K562 (cell line): ENCODE measurements around the gene ESCO1. TPM values are rescaled to one million over a fixed set of nuclear protein-coding genes. Genes with fewer than 3 reads are reported as not detected.

Experiments used
- ATAC-seq: fragments of 200-7000 bp; cut with Tn5 transposase; 3 replicates; pipeline ENCODE4 v1.9.1; 2020; ENCODE audit warnings: moderate library complexity
- BruUV-seq: library from RNA; stranded (reverse); fragments of 400-500 nt; replicated peaks from 2 replicates; lab custom pipeline; 2021; lab: Mats Ljungman, UMichigan
- CTCF ChIA-PET: fragments of 300-600 bp; formaldehyde crosslinking; extraction: SDS; loops from one replicate; lab custom pipeline; 2021; ENCODE audit warnings: low intra/inter-chr PET ratio; lab: Yijun Ruan, JAX
- POLR2A ChIA-PET: fragments of 300-600, 350-650 bp; sonication (Branson Sonifier 250); formaldehyde crosslinking; extraction: SDS; loops from one replicate; lab custom pipeline; 2021; ENCODE audit warnings: antibody characterized with exemption, inconsistent platforms; lab: Yijun Ruan, JAX
- DNase-seq, 4 experiments: peaks; one replicate each; pipeline versions ENCODE4 v3.0.0 to v3.0.0-alpha.2; 2011 to 2018; ENCODE audit warnings: low spot score in 3 of 4, mixed read lengths in 3 of 4; ENCODE audit errors: extremely low read depth in 1 of 4
- FAIRE-seq: peaks from 2 replicates; lab custom pipeline; 2011; peaks lifted over from hg19 to GRCh38; lab: Jason Lieb, UNC
- H2AFZ ChIP-seq: 2 replicates; pipeline ENCODE4 v1.6.0; 2011; ENCODE audit warnings: low read depth, low read length, control low read depth, inconsistent platforms
- H3K27ac ChIP-seq: fragments of 200-600 bp; 3 replicates; pipeline ENCODE4 v1.8.0; 2011; ENCODE audit warnings: low read depth, mild to moderate bottlenecking, control low read depth, inconsistent platforms, low read length, moderate library complexity, mixed read lengths; ENCODE audit errors: extremely low read depth
- H3K27me3 ChIP-seq, 2 experiments: fragments of 300-600 bp in 1 of 2; 2 replicates in 1 of 2; 3 replicates in 1 of 2; pipeline versions ENCODE4 v1.6.0 to v1.8.0; 2011; ENCODE audit warnings: inconsistent platforms in 2 of 2, low read length in 2 of 2, mild to moderate bottlenecking in 1 of 2, mixed read lengths in 1 of 2, moderate library complexity in 1 of 2; ENCODE audit not compliant: control insufficient read depth in 2 of 2, insufficient read depth in 2 of 2
- H3K36me3 ChIP-seq: fragments of 300-600 bp; 3 replicates; pipeline ENCODE4 v1.8.0; 2011; ENCODE audit warnings: mild to moderate bottlenecking, low read length, inconsistent platforms; ENCODE audit not compliant: control insufficient read depth, insufficient read depth
- H3K4me1 ChIP-seq, 2 experiments: fragments of 200-600 bp in 1 of 2; replicated peaks in 1 of 2; 2 replicates in 1 of 2; 3 replicates in 1 of 2; pipeline versions ENCODE4 v1.5.1 to v1.8.0; 2011; ENCODE audit warnings: inconsistent platforms in 2 of 2, low read length in 2 of 2, mild to moderate bottlenecking in 1 of 2, mixed read lengths in 1 of 2, moderate library complexity in 1 of 2; ENCODE audit not compliant: control insufficient read depth in 2 of 2, insufficient read depth in 2 of 2
- H3K4me2 ChIP-seq: 2 replicates; pipeline ENCODE4 v1.6.1; 2011; ENCODE audit warnings: low read length, control low read depth, inconsistent platforms, mixed read lengths; ENCODE audit not compliant: insufficient read depth
- H3K4me3 ChIP-seq: fragments of 200-600 bp; sonication (generic), shearing (Covaris generic); 2 replicates; pipeline ENCODE4 v1.5.1; 2016; ENCODE audit warnings: control low read depth, inconsistent platforms
- H3K79me2 ChIP-seq: fragments of 200-600 bp; 3 replicates; pipeline ENCODE4 v1.8.0; 2011; ENCODE audit warnings: low read length, inconsistent platforms; ENCODE audit not compliant: control insufficient read depth, insufficient read depth
- H3K9ac ChIP-seq, 2 experiments: 2 replicates each; pipeline versions ENCODE4 v1.6.0 to v1.6.1; 2011; ENCODE audit warnings: low read depth in 2 of 2, low read length in 2 of 2, control low read depth in 1 of 2, inconsistent platforms in 1 of 2, mild to moderate bottlenecking in 1 of 2, mixed read lengths in 1 of 2; ENCODE audit not compliant: insufficient read depth in 1 of 2
- H3K9me1 ChIP-seq: one replicate; pipeline ENCODE4 v1.6.0; 2011; ENCODE audit warnings: inconsistent platforms, mild to moderate bottlenecking, low read length, moderate library complexity; ENCODE audit not compliant: control insufficient read depth, insufficient read depth
- H3K9me3 ChIP-seq: replicated peaks from 2 replicates; pipeline ENCODE4 v1.5.1; 2011; ENCODE audit warnings: low read depth, low read length, inconsistent platforms; ENCODE audit not compliant: control insufficient read depth, insufficient read depth
- H4K20me1 ChIP-seq: replicated peaks from 2 replicates; pipeline ENCODE4 v1.6.1; 2011; ENCODE audit warnings: low read length, inconsistent platforms, mixed read lengths; ENCODE audit not compliant: control insufficient read depth, insufficient read depth
- BCOR ChIP-seq: fragments of 450-650 bp; IDR thresholded peaks from 2 replicates; pipeline ENCODE4 v1.6.1; 2016
- DEAF1 ChIP-seq: fragments of 450-650 bp; formaldehyde crosslinking; IDR thresholded peaks from 2 replicates; pipeline ENCODE4 v1.4.0; 2020; ENCODE audit warnings: mild to moderate bottlenecking, moderate library complexity
- E2F4 ChIP-seq: sonication (generic); formaldehyde crosslinking; IDR thresholded peaks from 2 replicates; pipeline ENCODE4 v1.8.0; 2022; ENCODE audit warnings: mild to moderate bottlenecking, low read depth, missing genetic modification reagents
- ETV1 ChIP-seq: fragments of 450-650 bp; conservative IDR thresholded peaks from 2 replicates; pipeline ENCODE4 v1.6.1; 2016; ENCODE audit warnings: missing genetic modification characterization, control low read depth, low read depth, missing compliant biosample characterization
- GABPB1 ChIP-seq: sonication (generic); formaldehyde crosslinking; IDR thresholded peaks from 2 replicates; pipeline ENCODE4 v1.8.0; 2022; ENCODE audit warnings: mild to moderate bottlenecking, missing genetic modification reagents
- HBP1 ChIP-seq: fragments of 450-650 bp; formaldehyde crosslinking; IDR thresholded peaks from 2 replicates; pipeline ENCODE4 v1.4.0; 2022; ENCODE audit warnings: missing genetic modification characterization
- PPARD ChIP-seq: fragments of 250-450 bp; sonication (Bioruptor Pico); IDR thresholded peaks from 2 replicates; pipeline ENCODE4 v1.8.0; 2022; ENCODE audit warnings: inconsistent platforms, mild to moderate bottlenecking, moderate library complexity
- RAD51 ChIP-seq: fragments of 450-650 bp; IDR thresholded peaks from 2 replicates; pipeline ENCODE4 v1.7.1; 2016; ENCODE audit warnings: low read depth, mild to moderate bottlenecking, borderline replicate concordance
- SMAD1 ChIP-seq: fragments of 150-350 bp; IDR thresholded peaks from 2 replicates; pipeline ENCODE4 v1.6.1; 2014; ENCODE audit warnings: low read length, low read depth; ENCODE audit not compliant: partially characterized antibody
- ZBTB8A ChIP-seq: fragments of 450-650 bp; IDR thresholded peaks from 2 replicates; pipeline ENCODE4 v1.6.1; 2018; ENCODE audit warnings: mild to moderate bottlenecking, moderate library complexity; ENCODE audit not compliant: partially characterized antibody
- ZFP36 ChIP-seq: fragments of 150-350 bp; IDR thresholded peaks from 2 replicates; pipeline ENCODE4 v1.6.1; 2018; ENCODE audit warnings: low read length, low read depth; ENCODE audit not compliant: partially characterized antibody
- ZHX1 ChIP-seq: fragments of 150-350 bp; conservative IDR thresholded peaks from 2 replicates; pipeline ENCODE4 v1.6.1; 2014; ENCODE audit warnings: low read length
- WGBS: fragments of 100-300 bp; shearing (Covaris generic); methylation state at CpG from one replicate; pipeline ENCODE4 v1.1.6; 2016; ENCODE audit warnings: low coverage, mixed read lengths; ENCODE audit not compliant: insufficient coverage; ENCODE audit errors: missing lambda C conversion rate; 5-methylcytosine and 5-hydroxymethylcytosine counted together
- in situ Hi-C: fragments of 300-500 bp; cut with MboI; formaldehyde crosslinking; loops from 4 replicates; pipeline ENCODE4 v1.15.0; 2018; ENCODE audit warnings: inconsistent platforms, mixed read lengths
- intact Hi-C: fragments of 100-400 bp; cut with micrococcal nuclease; formaldehyde crosslinking; loops from 2 replicates; pipeline ENCODE4 v1.14.2; 2022
- polyA plus RNA-seq, 8 experiments: library from polyadenylated mRNA; depleted of rRNA in 4 of 8; stranded (reverse) in 5 of 8; unstranded in 3 of 8; fragments of >200 nt; fragmentation: Nextera tagmentation in 2 of 8; fragmentation: Illumina TruSeq in 1 of 8; extraction: Ambion mirVana in 2 of 8; extraction: Trizol in 1 of 8; gene quantifications; 2 replicates each; pipeline versions ENCODE4 v1.2.1 to v1.2.3, GENCODE V29; 2011 to 2014; ENCODE audit warnings: inconsistent platforms in 1 of 8, missing spikeins in 1 of 8
- total RNA-seq, 7 experiments: library from RNA; depleted of rRNA in 6 of 7; stranded (reverse); fragments of >200 nt in 6 of 7; fragmentation: Illumina TruSeq in 2 of 7; extraction: Trizol in 2 of 7; gene quantifications; 2 replicates each; pipeline versions ENCODE4 v1.2.1 to v1.2.3, GENCODE V29; 2011 to 2021; ENCODE audit warnings: low replicate concordance in 1 of 7

Gene ESCO1
- total and polyA plus RNA-seq, 9 of the 15 experiments (the other 6 are each of a cell fraction or from before 2014, with no cell fraction given): 15.0 to 31.3 (median 19.6) TPM

- H3K27ac ChIP-seq: peak within 1 kb of the TSS; percentile 94
- under 1% methylated on average over 59 of the region's 59 CpGs for WGBS
- ATAC-seq (peak; percentile 98), DNase-seq (peak; percentile 84 to 95 (median 90)), FAIRE-seq (peak; percentile 88)
- H2AFZ ChIP-seq: peak within 1 kb of the TSS; percentile 95
- in situ Hi-C loops (no loop called here), intact Hi-C loops (loop anchor here (5.0 to 10.0 kb wide), 3 partner anchors 90 to 242 kb away; partner anchors contain the start of genes ABHD3 and MIB1)
- CTCF ChIA-PET: no interaction called here
- H3K4me2 ChIP-seq: peak within 1 kb of the TSS; percentile 84
- TSS peak; percentile 77 for BruUV-seq
- no peaks in the 10 kb centered on the region for H3K9me1 ChIP-seq
- peaks cover 7 to 10% of the 10 kb centered on the region in 2 experiments; a peak in 3 of 5 replicates for H3K4me1 ChIP-seq
- H4K20me1 ChIP-seq: peaks cover 8% of the 10 kb centered on the region; the same call in 1 of the 2 replicates
- H3K9me3 ChIP-seq: no peaks in the 10 kb centered on the region
- peak within 1 kb of the TSS; percentile 95 to 100 for H3K9ac ChIP-seq
- peaks cover 53% of the 10 kb centered on the region for H3K79me2 ChIP-seq
- POLR2A ChIA-PET: interaction anchor here (1.0 to 2.5 kb wide), 9 partner anchors 10 to 156 kb away, joined by 3 to 31 read pairs (median 4); partner anchors contain the start of gene ESCO1
- H3K4me3 ChIP-seq: peak within 1 kb of the TSS; percentile 67
- H3K27me3 ChIP-seq: no peaks in the 10 kb centered on the region
- peaks cover 32% of the 10 kb centered on the region for H3K36me3 ChIP-seq
- peak; percentile 90 for TF ChIP-seq ZHX1
- TF ChIP-seq ZBTB8A: no peak
- TF ChIP-seq PPARD (CRISPR knock-in tag): no peak
- peak; percentile 97 for TF ChIP-seq GABPB1 (CRISPR knock-in tag)
- TF ChIP-seq ETV1: peak; percentile 98
- TF ChIP-seq SMAD1: peak; percentile 66
- no peak for TF ChIP-seq DEAF1 (CRISPR knock-in tag)
- peak; percentile 45 for TF ChIP-seq BCOR
- TF ChIP-seq RAD51: peak; percentile 7; the same call in 1 of the 2 replicates
- TF ChIP-seq HBP1 (CRISPR knock-in tag): peak; percentile 98
- peak; percentile 17 for TF ChIP-seq ZFP36
- TF ChIP-seq E2F4 (CRISPR knock-in tag): no peak
These were observed 11.9 kb upstream of the ESCO1 start, which contains the start of gene SNRPD1 for GRCh38 chr18:21612125-21613039. SNRPD1 (plus strand) TSS chr18:21612314; CDS start chr18:21612430, 116 bp downstream.
